Astrocyte of the cerebellum (primary cell): ENCODE data around the gene NECTIN3.
A peak's percentile ranks its signal among the peaks of the same experiment; 100 is the strongest.

Experiments
- DNase-seq: peaks from one replicate; pipeline ENCODE4 v3.0.0-alpha.2; 2011; ENCODE audit warnings: low read depth
- H3K4me3 ChIP-seq: 2 replicates; pipeline ENCODE4 v1.5.1; 2011; ENCODE audit warnings: mild to moderate bottlenecking, low read depth, low read length, moderate library complexity
- in situ Hi-C: cut with HindIII; loops from 2 replicates; pipeline ENCODE4 v1.10.0; 2017; ENCODE audit warnings: low sequenced_read_pairs
- TF ChIP-seq, protein P1 (sequence below): IDR thresholded peaks from 2 replicates; pipeline ENCODE4 v1.5.1; 2012; ENCODE audit warnings: low read length, low read depth, moderate library complexity, mild to moderate bottlenecking; ENCODE audit errors: missing control alignments

The NECTIN3 gene

DNA sequence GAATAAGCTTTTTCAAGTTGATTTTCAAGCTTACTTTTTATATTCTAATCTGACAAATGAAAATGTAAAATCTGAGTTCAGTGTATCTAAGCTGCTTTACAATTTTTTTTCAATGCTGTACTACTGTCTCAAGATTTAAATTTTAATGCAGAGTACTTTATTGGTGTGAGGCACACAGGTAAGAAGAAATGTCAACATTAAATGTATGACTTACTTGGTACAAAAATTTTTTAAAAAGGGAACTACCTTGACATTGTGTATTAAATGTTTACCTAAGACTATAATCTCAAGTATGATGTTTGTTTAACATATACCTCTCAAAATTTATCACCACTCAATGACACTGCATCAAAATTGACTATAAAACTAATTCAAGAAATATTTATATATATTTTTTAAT, 62.7 kb downstream of the NECTIN3 start:
- H3K4me3 ChIP-seq, result no peak overlapping the region
- in situ Hi-C loops, result no loop called here
- no peak for DNase-seq
- TF ChIP-seq, protein P1, sequence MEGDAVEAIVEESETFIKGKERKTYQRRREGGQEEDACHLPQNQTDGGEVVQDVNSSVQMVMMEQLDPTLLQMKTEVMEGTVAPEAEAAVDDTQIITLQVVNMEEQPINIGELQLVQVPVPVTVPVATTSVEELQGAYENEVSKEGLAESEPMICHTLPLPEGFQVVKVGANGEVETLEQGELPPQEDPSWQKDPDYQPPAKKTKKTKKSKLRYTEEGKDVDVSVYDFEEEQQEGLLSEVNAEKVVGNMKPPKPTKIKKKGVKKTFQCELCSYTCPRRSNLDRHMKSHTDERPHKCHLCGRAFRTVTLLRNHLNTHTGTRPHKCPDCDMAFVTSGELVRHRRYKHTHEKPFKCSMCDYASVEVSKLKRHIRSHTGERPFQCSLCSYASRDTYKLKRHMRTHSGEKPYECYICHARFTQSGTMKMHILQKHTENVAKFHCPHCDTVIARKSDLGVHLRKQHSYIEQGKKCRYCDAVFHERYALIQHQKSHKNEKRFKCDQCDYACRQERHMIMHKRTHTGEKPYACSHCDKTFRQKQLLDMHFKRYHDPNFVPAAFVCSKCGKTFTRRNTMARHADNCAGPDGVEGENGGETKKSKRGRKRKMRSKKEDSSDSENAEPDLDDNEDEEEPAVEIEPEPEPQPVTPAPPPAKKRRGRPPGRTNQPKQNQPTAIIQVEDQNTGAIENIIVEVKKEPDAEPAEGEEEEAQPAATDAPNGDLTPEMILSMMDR, result no peak

DNA sequence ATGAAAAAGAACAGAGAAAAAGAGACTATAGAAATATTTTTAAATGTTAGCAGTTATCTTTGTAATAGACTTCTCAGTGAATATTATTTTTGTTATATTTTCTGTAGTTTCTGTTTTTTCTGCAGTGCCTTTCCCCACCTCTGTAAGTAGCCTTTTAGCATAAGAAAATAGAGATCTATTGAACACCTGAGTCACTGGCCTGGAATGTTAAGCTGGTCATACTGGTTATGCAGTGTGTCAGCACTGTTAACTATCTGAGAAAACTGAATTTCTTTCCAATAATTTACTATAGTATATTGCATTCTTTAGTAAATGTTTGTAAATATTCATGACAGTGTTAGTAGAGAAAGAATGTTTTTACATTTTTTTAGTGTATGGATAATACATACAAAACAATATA, 79.8 kb downstream of the NECTIN3 start:
- peak; percentile 40 for DNase-seq
- TF ChIP-seq, protein P1, result no peak
- in situ Hi-C loops, result loop anchor here (5.0 kb wide), 1 partner anchor 101 kb away; no protein-coding TSS in a partner anchor
- H3K4me3 ChIP-seq, result no peak overlapping the region

DNA sequence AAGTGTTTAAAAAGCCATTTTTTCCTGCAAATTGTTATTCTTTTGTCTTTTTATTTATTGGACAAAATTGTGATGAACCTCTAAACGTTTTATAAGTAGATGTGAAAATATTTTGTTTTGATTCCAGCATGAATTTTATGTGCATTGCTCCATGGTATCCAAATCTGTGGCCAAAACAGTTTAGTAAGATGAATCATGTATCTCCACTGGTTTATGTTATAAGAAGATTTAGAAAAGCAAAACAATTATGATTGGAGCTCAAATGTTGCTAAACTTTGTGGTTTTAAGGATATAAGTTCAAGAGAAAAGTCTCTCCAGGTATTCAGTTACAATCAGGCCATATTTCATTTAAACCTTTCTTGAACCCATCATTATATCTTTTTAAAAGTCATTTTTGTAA, 80.9 kb downstream of the NECTIN3 start:
- no peak for DNase-seq
- H3K4me3 ChIP-seq, result no peak overlapping the region
- TF ChIP-seq, protein P1, result no peak
- in situ Hi-C loops, result loop anchor here (5.0 kb wide), 1 partner anchor 100 kb away; no protein-coding TSS in a partner anchor

DNA sequence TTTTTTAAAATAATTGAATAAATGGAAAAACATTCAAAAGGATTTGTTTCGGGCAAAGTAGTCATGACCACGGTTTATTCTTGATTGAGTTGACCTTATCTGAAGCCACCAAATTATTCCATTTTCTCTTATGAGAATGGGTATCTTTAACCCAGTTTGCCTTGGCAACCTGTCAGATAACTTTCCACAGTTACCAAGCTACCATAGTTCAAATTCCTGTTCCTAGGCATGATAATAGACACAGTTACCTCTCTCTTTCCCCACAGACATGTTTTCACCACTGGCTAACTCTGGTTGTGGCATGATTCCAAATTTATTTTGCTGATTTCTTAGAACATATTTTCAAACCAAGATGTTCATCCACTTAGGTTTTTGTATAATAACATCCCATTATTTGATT, 84.9 kb downstream of the NECTIN3 start:
- in situ Hi-C loops, result no loop called here
- TF ChIP-seq, protein P1, result no peak

DNA sequence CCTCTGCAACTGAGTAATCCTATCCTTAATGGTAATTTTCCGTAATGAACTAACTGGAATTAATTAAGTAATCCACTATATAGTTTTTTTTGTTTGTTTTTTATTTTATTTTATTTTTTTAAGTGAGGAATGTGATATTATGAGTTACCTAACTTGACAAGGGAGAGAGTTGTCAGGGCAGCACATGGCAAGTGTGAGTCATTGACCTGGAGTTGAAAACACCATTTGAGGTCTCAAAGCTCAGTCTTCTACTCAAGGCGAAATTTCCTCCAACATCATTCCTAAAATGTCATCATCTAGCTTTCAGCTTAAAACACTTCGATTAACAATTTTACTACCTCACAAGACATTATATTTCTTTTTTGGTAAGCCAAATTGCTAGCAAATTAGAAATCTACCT, 87.8 kb downstream of the NECTIN3 start:
- no peak for DNase-seq
- TF ChIP-seq, protein P1, result no peak
- in situ Hi-C loops, result no loop called here

More for the DNA sequence above, 84.9 kb downstream of the NECTIN3 start:
- DNase-seq, result peak; percentile 19
- H3K4me3 ChIP-seq, result no peak overlapping the region

DNA sequence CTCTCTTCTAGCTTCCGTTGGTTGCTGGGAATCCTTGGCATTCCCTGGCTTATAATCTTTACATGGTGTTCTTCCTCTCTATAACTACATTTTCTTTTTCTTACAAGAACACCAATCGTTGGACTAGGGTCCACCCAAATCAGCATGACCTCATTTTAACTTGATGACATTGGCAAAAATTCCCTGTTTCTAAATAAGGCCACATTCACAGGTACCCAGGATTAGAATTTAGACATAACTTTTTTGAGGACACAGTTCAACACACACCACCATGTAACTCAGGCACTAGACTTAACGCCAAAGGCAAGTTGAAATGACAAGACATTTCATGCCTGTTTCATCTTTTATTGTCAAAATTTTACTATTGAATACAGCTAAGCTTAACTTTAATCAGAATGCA, 93.0 kb downstream of the NECTIN3 start:
- TF ChIP-seq, protein P1, result no peak
- in situ Hi-C loops, result no loop called here
- DNase-seq, result no peak
- no peak overlapping the region for H3K4me3 ChIP-seq

More for the DNA sequence above, 87.8 kb downstream of the NECTIN3 start:
- H3K4me3 ChIP-seq, result no peak overlapping the region

DNA sequence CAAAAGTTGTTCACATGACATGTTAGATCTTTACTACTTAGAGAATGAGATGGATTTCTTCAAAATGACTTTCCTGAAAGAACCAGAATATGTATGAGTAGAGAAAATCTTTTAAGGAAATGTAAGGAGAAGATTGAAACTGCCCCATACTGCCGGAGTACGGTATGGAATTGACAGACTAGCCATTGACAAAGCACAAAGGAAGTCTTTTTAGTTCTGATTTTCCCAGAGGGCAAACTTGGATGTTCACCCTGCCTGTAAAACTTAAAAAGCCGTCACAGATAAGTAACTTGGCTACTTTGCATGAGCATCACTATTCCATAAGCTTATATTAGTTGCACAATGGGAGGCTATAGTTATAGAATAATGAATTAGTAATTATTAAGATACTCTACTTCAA, 93.8 kb downstream of the NECTIN3 start:
- DNase-seq, result no peak
- in situ Hi-C loops, result no loop called here
- TF ChIP-seq, protein P1, result no peak
- H3K4me3 ChIP-seq, result no peak overlapping the region
